OCI-LY7 (cell line): ENCODE measurements around the gene FGD3. TPM values are rescaled to one million over a fixed set of nuclear protein-coding genes. Genes with fewer than 3 reads are reported as not detected.

Source experiments
- BruUV-seq: library from RNA; stranded (reverse); fragments of 400-500 nt; replicated peaks from 2 replicates; lab custom pipeline; 2021; lab: Mats Ljungman, UMichigan
- CTCF ChIA-PET: fragments of 300-600 bp; sonication (Branson Sonifier 250); formaldehyde crosslinking; loops from one replicate; lab custom pipeline; 2022; ENCODE audit warnings: antibody characterized with exemption; ENCODE audit not compliant: unreplicated experiment; lab: Charles Lee
- POLR2A ChIA-PET: fragments of 300-600 bp; sonication (Branson Sonifier 250); formaldehyde crosslinking; loops from one replicate; lab custom pipeline; 2022; ENCODE audit warnings: antibody characterized with exemption; lab: Charles Lee
- DNase-seq: peaks from one replicate; pipeline ENCODE4 v3.0.0-alpha.2; 2015; ENCODE audit warnings: low spot score
- H2AFZ ChIP-seq: fragments of 200-600 bp; sonication (generic), shearing (Covaris generic); 2 replicates; pipeline ENCODE4 v1.6.1; 2014; ENCODE audit warnings: mild to moderate bottlenecking, antibody characterized with exemption, low read length, moderate library complexity
- H3K27ac ChIP-seq: fragments of 200-600 bp; sonication (generic); 2 replicates; pipeline ENCODE4 v1.5.1; 2014; ENCODE audit warnings: mixed run types, low read depth, mild to moderate bottlenecking, moderate library complexity, low read length, inconsistent platforms; ENCODE audit not compliant: poor library complexity, severe bottlenecking
- H3K36me3 ChIP-seq: fragments of 200-600 bp; sonication (generic); 2 replicates; pipeline ENCODE4 v1.6.1; 2014; ENCODE audit warnings: mild to moderate bottlenecking, antibody characterized with exemption, low read length, moderate library complexity, mixed read lengths; ENCODE audit not compliant: insufficient read depth
- H3K4me1 ChIP-seq: fragments of 200-600 bp; sonication (generic); 2 replicates; pipeline ENCODE4 v1.5.1; 2014; ENCODE audit warnings: mild to moderate bottlenecking, low read length; ENCODE audit not compliant: insufficient read depth, poor library complexity, severe bottlenecking
- H3K4me2 ChIP-seq: fragments of 200-600 bp; sonication (generic); 2 replicates; pipeline ENCODE4 v1.6.1; 2014; ENCODE audit warnings: mild to moderate bottlenecking, low read length
- H3K4me3 ChIP-seq: fragments of 200-600 bp; sonication (generic); 2 replicates; pipeline ENCODE4 v1.5.1; 2014; ENCODE audit warnings: mild to moderate bottlenecking, low read depth, low read length; ENCODE audit not compliant: poor library complexity, severe bottlenecking
- H3K79me2 ChIP-seq: fragments of 200-600 bp; sonication (generic); 2 replicates; pipeline ENCODE4 v1.6.1; 2016; ENCODE audit warnings: low read depth, mild to moderate bottlenecking, low read length, moderate library complexity, mixed read lengths; ENCODE audit not compliant: insufficient read depth
- H3K9me2 ChIP-seq: fragments of 200-600 bp; sonication (generic); 2 replicates; pipeline ENCODE4 v1.6.1; 2016; ENCODE audit warnings: mild to moderate bottlenecking, low read length, mixed read lengths; ENCODE audit not compliant: insufficient read depth
- H3K9me3 ChIP-seq: fragments of 200-600 bp; sonication (generic); 2 replicates; pipeline ENCODE4 v1.6.1; 2014; ENCODE audit warnings: mild to moderate bottlenecking, mixed run types, low read length, mixed read lengths
- H4K20me1 ChIP-seq: fragments of 200-600 bp; sonication (generic); 2 replicates; pipeline ENCODE4 v1.6.1; 2014; ENCODE audit warnings: mild to moderate bottlenecking, antibody characterized with exemption, low read length, moderate library complexity, mixed read lengths; ENCODE audit not compliant: insufficient read depth
- EZH2phosphoT487 ChIP-seq: fragments of 200-600 bp; sonication (generic); IDR thresholded peaks from 2 replicates; pipeline ENCODE4 v1.6.1; 2018; ENCODE audit warnings: low read depth, borderline replicate concordance, mild to moderate bottlenecking, mixed run types, antibody characterized with exemption, low read length, moderate library complexity, mixed read lengths
- intact Hi-C: fragments of 100-400 bp; cut with micrococcal nuclease; formaldehyde crosslinking; loops from one replicate; pipeline ENCODE4 v1.10.0; 2022; ENCODE audit not compliant: unreplicated experiment
- total RNA-seq, 2 experiments: library from RNA; depleted of rRNA in 1 of 2; stranded (reverse); fragments of >200 nt in 1 of 2; shearing (Covaris generic) in 1 of 2; gene quantifications; 2 replicates each; pipeline ENCODE4 v1.2.3, GENCODE V29; 2014 to 2022
- TF ChIP-seq, protein P1 (sequence below): fragments of 200-600 bp; sonication (generic); conservative IDR thresholded peaks from 2 replicates; pipeline ENCODE4 v1.5.1; 2014; ENCODE audit warnings: mild to moderate bottlenecking, antibody characterized with exemption, low read length, moderate library complexity, mixed read lengths

The FGD3 gene
- total RNA-seq, 2 experiments from 2014 or later = 22.1 to 22.9 TPM

DNA sequence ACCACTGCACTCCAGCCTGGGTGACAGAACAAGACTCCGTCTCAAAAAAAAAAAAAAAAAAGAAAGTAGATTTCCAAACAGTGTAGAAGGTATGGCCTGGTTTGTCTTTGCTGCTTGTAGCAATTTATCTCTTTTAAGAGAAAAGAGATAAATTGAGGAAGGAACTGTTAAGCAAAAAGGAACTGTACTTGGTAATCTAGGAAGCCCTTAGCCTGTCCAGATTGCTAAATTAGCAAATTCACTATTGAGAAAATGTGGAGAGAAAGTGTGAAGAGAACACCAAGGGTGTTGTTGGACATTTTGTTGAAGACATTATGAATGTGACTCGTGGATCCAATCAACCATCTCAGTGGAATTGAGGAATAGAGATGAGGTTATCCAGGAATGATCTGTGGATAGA, 98.2 kb downstream of the FGD3 start:
- no peak overlapping the region for H2AFZ ChIP-seq
- no peak for TF ChIP-seq EZH2phosphoT487
- TF ChIP-seq, protein P1, sequence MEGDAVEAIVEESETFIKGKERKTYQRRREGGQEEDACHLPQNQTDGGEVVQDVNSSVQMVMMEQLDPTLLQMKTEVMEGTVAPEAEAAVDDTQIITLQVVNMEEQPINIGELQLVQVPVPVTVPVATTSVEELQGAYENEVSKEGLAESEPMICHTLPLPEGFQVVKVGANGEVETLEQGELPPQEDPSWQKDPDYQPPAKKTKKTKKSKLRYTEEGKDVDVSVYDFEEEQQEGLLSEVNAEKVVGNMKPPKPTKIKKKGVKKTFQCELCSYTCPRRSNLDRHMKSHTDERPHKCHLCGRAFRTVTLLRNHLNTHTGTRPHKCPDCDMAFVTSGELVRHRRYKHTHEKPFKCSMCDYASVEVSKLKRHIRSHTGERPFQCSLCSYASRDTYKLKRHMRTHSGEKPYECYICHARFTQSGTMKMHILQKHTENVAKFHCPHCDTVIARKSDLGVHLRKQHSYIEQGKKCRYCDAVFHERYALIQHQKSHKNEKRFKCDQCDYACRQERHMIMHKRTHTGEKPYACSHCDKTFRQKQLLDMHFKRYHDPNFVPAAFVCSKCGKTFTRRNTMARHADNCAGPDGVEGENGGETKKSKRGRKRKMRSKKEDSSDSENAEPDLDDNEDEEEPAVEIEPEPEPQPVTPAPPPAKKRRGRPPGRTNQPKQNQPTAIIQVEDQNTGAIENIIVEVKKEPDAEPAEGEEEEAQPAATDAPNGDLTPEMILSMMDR = no peak
- H3K79me2 ChIP-seq = no peaks in the 10 kb centered on the region
- no peaks in the 10 kb centered on the region for H3K9me2 ChIP-seq
- no peaks in the 10 kb centered on the region for H3K9me3 ChIP-seq
- H3K4me2 ChIP-seq = no peak overlapping the region
- no peak overlapping the region for H3K4me3 ChIP-seq
- no peak for DNase-seq
- no peaks in the 10 kb centered on the region for H3K36me3 ChIP-seq
- intact Hi-C loops = no loop called here
- ChIA-PET POLR2A (no interaction called here), CTCF (no interaction called here)
- H4K20me1 ChIP-seq = no peaks in the 10 kb centered on the region
- H3K4me1 ChIP-seq = peaks cover 8% of the 10 kb centered on the region
- H3K27ac ChIP-seq = no peak overlapping the region
- BruUV-seq = no TSS peak

DNA sequence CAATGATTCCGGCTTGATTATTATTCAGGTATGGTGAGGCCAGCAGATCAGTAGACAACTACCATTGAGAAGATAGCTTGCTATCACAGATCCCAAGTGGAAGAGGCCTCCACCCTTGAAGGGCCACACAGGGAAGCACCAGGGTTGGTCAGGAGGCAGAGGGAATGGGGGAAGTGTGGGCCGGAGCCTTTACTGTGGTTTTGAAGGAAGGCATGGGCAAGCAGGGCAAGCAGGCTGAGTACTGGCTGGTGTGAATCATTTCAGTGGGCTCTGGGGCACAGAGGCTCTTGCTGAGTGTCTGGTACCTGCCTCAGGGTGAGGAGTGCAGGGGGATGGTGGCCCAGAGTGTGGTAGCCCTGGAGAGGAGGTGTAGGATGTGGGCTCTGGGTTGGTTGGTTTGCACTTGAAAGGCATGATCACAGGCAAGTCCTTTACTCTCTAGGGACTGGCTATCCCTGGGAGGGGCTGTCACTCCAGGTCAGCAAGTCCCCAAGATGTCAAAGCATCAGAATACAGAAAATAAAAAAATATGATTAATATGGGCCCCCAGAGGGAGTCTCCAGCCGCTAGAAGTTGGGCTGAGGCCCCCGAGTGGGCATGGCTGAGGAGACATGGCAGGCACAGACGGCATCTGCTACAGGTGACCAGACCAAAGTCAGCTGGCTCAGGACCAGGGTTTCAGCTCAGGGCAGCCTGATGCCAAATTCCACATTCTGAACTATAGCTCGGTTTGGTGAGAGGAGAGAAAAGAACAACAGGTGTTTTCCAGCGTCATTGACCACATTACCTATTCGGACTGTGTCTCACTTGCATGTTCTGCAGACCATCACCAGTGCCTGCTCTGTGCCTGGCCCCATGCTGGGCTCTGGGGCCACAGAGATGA, 101.5 kb downstream of the FGD3 start:
- DNase-seq = no peak
- Histone ChIP-seq H3K27ac (no peak overlapping the region), H4K20me1 (no peaks in the 10 kb centered on the region), H3K79me2 (no peaks in the 10 kb centered on the region), H2AFZ (no peak overlapping the region), H3K9me3 (no peaks in the 10 kb centered on the region), H3K9me2 (no peaks in the 10 kb centered on the region), H3K4me3 (no peak overlapping the region), H3K4me1 (peaks cover 4% of the 10 kb centered on the region), H3K4me2 (no peak overlapping the region), H3K36me3 (no peaks in the 10 kb centered on the region)
- no TSS peak for BruUV-seq
- intact Hi-C loops = no loop called here
- ChIA-PET CTCF (interaction anchor here (0.7 kb wide), 1 partner anchor 11 kb away, joined by 3 read pairs; no protein-coding TSS in a partner anchor), POLR2A (no interaction called here)
- no peak for TF ChIP-seq EZH2phosphoT487
- TF ChIP-seq, protein P1 = no peak

DNA sequence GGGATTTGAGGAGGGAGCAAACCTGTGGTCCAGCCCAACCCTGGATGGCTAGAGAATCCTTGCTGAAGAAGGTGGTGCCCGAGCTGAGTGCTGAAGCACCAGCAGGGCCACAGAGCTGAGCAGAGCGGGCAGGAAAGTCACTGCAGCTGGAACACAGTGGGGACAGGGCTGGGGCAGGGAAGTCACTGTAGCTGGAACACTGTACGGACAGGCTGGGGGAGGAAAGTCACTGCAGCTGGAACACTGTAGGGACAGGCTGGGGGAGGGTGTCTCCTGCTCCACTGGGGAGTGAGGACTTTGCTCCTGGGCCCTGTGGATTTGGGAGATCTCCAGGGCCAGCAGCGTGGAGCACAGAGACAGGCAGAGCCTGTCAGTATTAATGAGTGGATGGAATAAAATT, 102.2 kb downstream of the FGD3 start:
- no peaks in the 10 kb centered on the region for H3K36me3 ChIP-seq
- no peaks in the 10 kb centered on the region for H3K9me3 ChIP-seq
- no peak for DNase-seq
- intact Hi-C loops = no loop called here
- no peak overlapping the region for H2AFZ ChIP-seq
- no peak overlapping the region for H3K27ac ChIP-seq
- no peak overlapping the region for H3K4me3 ChIP-seq
- H3K4me1 ChIP-seq = peaks cover 4% of the 10 kb centered on the region
- CTCF ChIA-PET = no interaction called here
- TF ChIP-seq EZH2phosphoT487 = no peak
- TF ChIP-seq, protein P1 = no peak
- no peaks in the 10 kb centered on the region for H3K79me2 ChIP-seq
- no peak overlapping the region for H3K4me2 ChIP-seq
- H4K20me1 ChIP-seq = no peaks in the 10 kb centered on the region
- BruUV-seq = no TSS peak
- POLR2A ChIA-PET = no interaction called here
- no peaks in the 10 kb centered on the region for H3K9me2 ChIP-seq
